ENCODE results near the gene LNPEP.

The LNPEP gene

GRCh38 chr5:96968614-96969013 is 32.7 kb downstream of the LNPEP start:
- no peak for TF ChIP-seq CTCF (IDR thresholded peaks at IDR 0.05; ENCODE audit: insufficient read depth, low read depth, low read length, missing control alignments)
- no peak overlapping the region for H3K4me3 ChIP-seq (ENCODE audit: low read length)
- no peak for DNase-seq (ENCODE audit: low read depth)

GRCh38 chr5:96969366-96969765 is 33.5 kb downstream of the LNPEP start:
- H3K4me3 ChIP-seq (ENCODE audit: low read length) = no peak overlapping the region
- DNase-seq (ENCODE audit: low read depth) = no peak
- TF ChIP-seq CTCF (IDR thresholded peaks at IDR 0.05; ENCODE audit: insufficient read depth, low read depth, low read length, missing control alignments) = no peak

GRCh38 chr5:96972599-96973334 is 36.9 kb downstream of the LNPEP start:
- no peak for TF ChIP-seq CTCF (IDR thresholded peaks at IDR 0.05; ENCODE audit: insufficient read depth, low read depth, low read length, missing control alignments)
- no peak for DNase-seq (ENCODE audit: low read depth)
- no peak overlapping the region for H3K4me3 ChIP-seq (ENCODE audit: low read length)

GRCh38 chr5:96973532-96974401 is 37.9 kb downstream of the LNPEP start:
- DNase-seq (ENCODE audit: low read depth) = no peak
- H3K4me3 ChIP-seq (ENCODE audit: low read length) = no peak overlapping the region
- TF ChIP-seq CTCF (IDR thresholded peaks at IDR 0.05; ENCODE audit: insufficient read depth, low read depth, low read length, missing control alignments) = no peak

GRCh38 chr5:96975656-96976055 is 39.8 kb downstream of the LNPEP start:
- no peak for TF ChIP-seq CTCF (IDR thresholded peaks at IDR 0.05; ENCODE audit: insufficient read depth, low read depth, low read length, missing control alignments)
- no peak for DNase-seq (ENCODE audit: low read depth)
- H3K4me3 ChIP-seq (ENCODE audit: low read length) = no peak overlapping the region

- H3K4me3 ChIP-seq (ENCODE audit: low read length) = no peak overlapping the region
- TF ChIP-seq CTCF (IDR thresholded peaks at IDR 0.05; ENCODE audit: insufficient read depth, low read depth, low read length, missing control alignments) = no peak
- no peak for DNase-seq (ENCODE audit: low read depth)
Observed at GRCh38 chr5:96977228-96977627, 41.3 kb downstream of the LNPEP start.

All from epithelial cell of esophagus (primary cell).